Upper lobe of left lung (tissue), 6 donors: Measurements from ENCODE around the gene GSTA5. TPM values are rescaled to one million over a fixed set of nuclear protein-coding genes. Genes with fewer than 3 reads are reported as not detected.
"Not testable (repeated sequence)": the region's sequence is repeated elsewhere in the genome, so short reads cannot be mapped to it uniquely, and the experiment has no call there.

ENCODE experiments used
- ATAC-seq, 2 donors: fragments of 200-7000 bp; cut with Tn5 transposase; one replicate each; pipeline ENCODE4 v1.9.1; 2022; ENCODE audit warnings: mild to moderate bottlenecking in 2 of 2, moderate library complexity in 2 of 2; ENCODE audit not compliant: low FRiP score in 2 of 2
- DNase-seq, 2 donors: peaks; one replicate each; pipeline ENCODE4 v3.0.0-alpha.2; 2019 to 2020
- H3K27ac ChIP-seq, 4 donors: fragments of 200-600 bp; sonication (generic); one replicate each; pipeline ENCODE4 v1.5.1; 2016 to 2019
- H3K27me3 ChIP-seq, 4 donors: fragments of 200-600 bp; sonication (generic); one replicate each; pipeline ENCODE4 v1.5.1; 2017 to 2019
- H3K36me3 ChIP-seq, 4 donors: fragments of 200-600 bp; sonication (generic); one replicate each; pipeline ENCODE4 v1.5.1; 2016 to 2019
- H3K4me1 ChIP-seq, 4 donors: fragments of 200-600 bp; sonication (generic); one replicate each; pipeline ENCODE4 v1.5.1; 2018 to 2019
- H3K4me3 ChIP-seq, 4 donors: fragments of 200-600 bp; sonication (generic); one replicate each; pipeline ENCODE4 v1.5.1; 2017 to 2019; ENCODE audit warnings: mild to moderate bottlenecking in 2 of 4, moderate library complexity in 1 of 4
- H3K9me3 ChIP-seq, 4 donors: fragments of 200-600 bp; sonication (generic); one replicate each; pipeline ENCODE4 v1.5.1; 2018 to 2019
- CTCF ChIP-seq, 6 experiments: fragments of 450-650 bp in 4 of 6; fragments of 200-600 bp in 2 of 6; sonication (generic) in 2 of 6; IDR thresholded peaks; one replicate each; pipeline ENCODE4 v1.5.1; 2016 to 2019; ENCODE audit warnings: antibody characterized with exemption in 6 of 6
- EP300 ChIP-seq, 4 donors: sonication (generic); formaldehyde crosslinking; IDR thresholded peaks; one replicate each; pipeline ENCODE4 v1.5.1; 2017; ENCODE audit warnings: antibody characterized with exemption in 4 of 4, control low read depth in 2 of 4
- POLR2A ChIP-seq, 4 donors: fragments of 450-650 bp; IDR thresholded peaks; one replicate each; pipeline ENCODE4 v1.5.1; 2016 to 2017; ENCODE audit warnings: antibody characterized with exemption in 4 of 4, mild to moderate bottlenecking in 2 of 4
- POLR2AphosphoS5 ChIP-seq, 2 donors: sonication (generic); formaldehyde crosslinking; IDR thresholded peaks; one replicate each; pipeline ENCODE4 v1.5.1; 2017; ENCODE audit warnings: antibody characterized with exemption in 2 of 2
- WGBS, 2 donors: methylation state at CpG; one replicate each; pipeline ENCODE4 v1.1.5; 2017 to 2018; 5-methylcytosine and 5-hydroxymethylcytosine counted together
- total RNA-seq, 6 donors: library from RNA; depleted of rRNA in 4 of 6; stranded (reverse); fragments of >200 nt in 4 of 6; gene quantifications; one replicate each; pipeline versions ENCODE4 v1.1.0 to v1.2.1, GENCODE V29; 2016 to 2021
- donor health status: DM: no; HTN: no; CAD: no; lungs with moderate emphysema.
- donor health status: DM: no; HTN: yes; CAD: no; lungs with severe emphysema.

Gene GSTA5
- total RNA-seq, 6 donors from 2014 or later = not detected

- H3K9me3 ChIP-seq = no peaks in the 10 kb centered on the region
- no peaks in the 10 kb centered on the region for H3K36me3 ChIP-seq
- no peak overlapping the region for H3K27ac ChIP-seq
- 54 to 59% methylated on average over 3 of the region's 3 CpGs for WGBS, 2 donors
- ATAC-seq (no peak), DNase-seq (no peak)
- no peak overlapping the region for H3K4me3 ChIP-seq
- H3K27me3 ChIP-seq = no peaks in the 10 kb centered on the region
- H3K4me1 ChIP-seq = peaks cover 0 to 2% (median 0%) of the 10 kb centered on the region in 4 donors
- TF ChIP-seq EP300 (IDR thresholded peaks at IDR 0.05) (no peak), POLR2A (IDR thresholded peaks at IDR 0.05) (no peak), CTCF (IDR thresholded peaks at IDR 0.05) (no peak), POLR2AphosphoS5 (IDR thresholded peaks at IDR 0.05) (no peak)
Observed at GRCh38 chr6:52871621-52872020, 31.0 kb upstream of the GSTA5 start.

- not testable (repeated sequence) for ATAC-seq, H3K4me1 ChIP-seq, DNase-seq, H3K4me3 ChIP-seq, H3K36me3 ChIP-seq, H3K9me3 ChIP-seq, H3K27me3 ChIP-seq, H3K27ac ChIP-seq
- 68 to 79% methylated on average over 3 of the region's 3 CpGs for WGBS, 2 donors
Observed at GRCh38 chr6:52870335-52871091, 29.9 kb upstream of the GSTA5 start.

GRCh38 chr6:52868899-52869298, 28.3 kb upstream of the GSTA5 start:
- not testable (repeated sequence) for H3K9me3 ChIP-seq, H3K27me3 ChIP-seq, H3K4me3 ChIP-seq, H3K27ac ChIP-seq, ATAC-seq, H3K36me3 ChIP-seq, DNase-seq, H3K4me1 ChIP-seq
- WGBS, 2 donors = 70 to 71% methylated on average over 5 of the region's 5 CpGs

- Histone ChIP-seq H3K36me3 (no peaks in the 10 kb centered on the region), H3K4me1 (no peaks in the 10 kb centered on the region), H3K4me3 (no peak overlapping the region), H3K27me3 (no peaks in the 10 kb centered on the region), H3K27ac (no peak overlapping the region), H3K9me3 (no peaks in the 10 kb centered on the region)
- DNase-seq = no peak
- TF ChIP-seq POLR2AphosphoS5 (IDR thresholded peaks at IDR 0.05) = no peak
- TF ChIP-seq EP300 (IDR thresholded peaks at IDR 0.05) = no peak
- TF ChIP-seq CTCF (IDR thresholded peaks at IDR 0.05) = no peak
- no peak for TF ChIP-seq POLR2A (IDR thresholded peaks at IDR 0.05)
- no peak for ATAC-seq
- WGBS, 2 donors = 76 to 84% methylated on average over 1 of the region's 1 CpG
Observed at GRCh38 chr6:52868240-52868639, 27.6 kb upstream of the GSTA5 start.

- H3K36me3 ChIP-seq, H3K9me3 ChIP-seq, H3K27me3 ChIP-seq, H3K4me3 ChIP-seq, H3K27ac ChIP-seq, H3K4me1 ChIP-seq, ATAC-seq: not testable (repeated sequence)
- peak; percentile 37 to 55 for DNase-seq
- 66 to 72% methylated on average over 7 of the region's 7 CpGs for WGBS, 2 donors
Observed at GRCh38 chr6:52861151-52861550, 20.5 kb upstream of the GSTA5 start.

GRCh38 chr6:52858416-52858815, 17.8 kb upstream of the GSTA5 start:
- 87 to 95% methylated on average over 4 of the region's 4 CpGs for WGBS, 2 donors
- no peak for DNase-seq
- Histone ChIP-seq H3K4me1 (no peaks in the 10 kb centered on the region), H3K4me3 (no peak overlapping the region), H3K9me3 (no peaks in the 10 kb centered on the region), H3K36me3 (no peaks in the 10 kb centered on the region), H3K27ac (no peak overlapping the region), H3K27me3 (no peaks in the 10 kb centered on the region)
- ATAC-seq = no peak
- TF ChIP-seq EP300 (IDR thresholded peaks at IDR 0.05) = no peak
- no peak for TF ChIP-seq POLR2A (IDR thresholded peaks at IDR 0.05)
- TF ChIP-seq CTCF (IDR thresholded peaks at IDR 0.05) = no peak
- no peak for TF ChIP-seq POLR2AphosphoS5 (IDR thresholded peaks at IDR 0.05)

- not testable (repeated sequence) for ATAC-seq
Observed at GRCh38 chr6:52856137-52856536, 15.5 kb upstream of the GSTA5 start.

More at GRCh38 chr6:52856137-52856536, 15.5 kb upstream of the GSTA5 start:
- not testable (repeated sequence) for H3K36me3 ChIP-seq, H3K4me1 ChIP-seq, H3K4me3 ChIP-seq, H3K27me3 ChIP-seq, H3K9me3 ChIP-seq, H3K27ac ChIP-seq
- DNase-seq = peak in 1 of 2 donors; percentile 82
- 5 to 13% methylated on average over 3 of the region's 3 CpGs for WGBS, 2 donors
